BJ (cell line): ENCODE results near the gene CHM. TPM values are rescaled to one million over a fixed set of nuclear protein-coding genes. Genes with fewer than 3 reads are reported as not detected.
"Not testable (repeated sequence)": the region's sequence is repeated elsewhere in the genome, so short reads cannot be mapped to it uniquely, and the experiment has no call there.

Experiments used
- CTCF ChIA-PET: fragments of 350-600 bp; formaldehyde crosslinking; extraction: SDS; loops from one replicate; lab custom pipeline; 2021; ENCODE audit warnings: antibody characterized with exemption, inconsistent platforms; lab: Yijun Ruan, JAX
- POLR2A ChIA-PET: fragments of 300-600 bp; sonication (Branson Sonifier 250); formaldehyde crosslinking; extraction: SDS; loops from one replicate; lab custom pipeline; 2021; ENCODE audit warnings: antibody characterized with exemption; lab: Charles Lee
- DNase-seq: peaks from one replicate; pipeline ENCODE4 v3.0.0-alpha.2; 2011; ENCODE audit warnings: low read depth
- H3K27me3 ChIP-seq: 2 replicates; pipeline ENCODE4 v1.6.0; 2011; ENCODE audit warnings: low read length; ENCODE audit not compliant: control insufficient read depth, insufficient read depth
- H3K36me3 ChIP-seq: 2 replicates; pipeline ENCODE4 v1.5.1; 2011; ENCODE audit warnings: low read length; ENCODE audit not compliant: control insufficient read depth, insufficient read depth
- H3K4me3 ChIP-seq: 2 replicates; pipeline ENCODE4 v1.5.1; 2011; ENCODE audit warnings: low read depth, mild to moderate bottlenecking, control low read depth, low read length
- polyA plus RNA-seq: library from polyadenylated mRNA; depleted of rRNA; stranded (reverse); fragments of >200 nt; gene quantifications from 2 replicates; pipeline ENCODE4 v1.2.3, GENCODE V29; 2011
- TF ChIP-seq, protein P1 (sequence below): IDR thresholded peaks from 2 replicates; pipeline ENCODE4 v1.5.1; 2011; ENCODE audit warnings: low read depth, mild to moderate bottlenecking, control low read depth, inconsistent platforms, low read length, moderate library complexity; ENCODE audit not compliant: insufficient read depth

The CHM gene
- polyA plus RNA-seq, 1 experiment: 8.2 TPM

GRCh38 chrX:85955510-85955909 is 91.8 kb downstream of the CHM start:
- Histone ChIP-seq H3K4me3 (no peak overlapping the region), H3K27me3 (no peaks in the 10 kb centered on the region), H3K36me3 (no peaks in the 10 kb centered on the region)
- DNase-seq: no peak
- POLR2A ChIA-PET: no interaction called here
- CTCF ChIA-PET: no interaction called here
- TF ChIP-seq, protein P1, sequence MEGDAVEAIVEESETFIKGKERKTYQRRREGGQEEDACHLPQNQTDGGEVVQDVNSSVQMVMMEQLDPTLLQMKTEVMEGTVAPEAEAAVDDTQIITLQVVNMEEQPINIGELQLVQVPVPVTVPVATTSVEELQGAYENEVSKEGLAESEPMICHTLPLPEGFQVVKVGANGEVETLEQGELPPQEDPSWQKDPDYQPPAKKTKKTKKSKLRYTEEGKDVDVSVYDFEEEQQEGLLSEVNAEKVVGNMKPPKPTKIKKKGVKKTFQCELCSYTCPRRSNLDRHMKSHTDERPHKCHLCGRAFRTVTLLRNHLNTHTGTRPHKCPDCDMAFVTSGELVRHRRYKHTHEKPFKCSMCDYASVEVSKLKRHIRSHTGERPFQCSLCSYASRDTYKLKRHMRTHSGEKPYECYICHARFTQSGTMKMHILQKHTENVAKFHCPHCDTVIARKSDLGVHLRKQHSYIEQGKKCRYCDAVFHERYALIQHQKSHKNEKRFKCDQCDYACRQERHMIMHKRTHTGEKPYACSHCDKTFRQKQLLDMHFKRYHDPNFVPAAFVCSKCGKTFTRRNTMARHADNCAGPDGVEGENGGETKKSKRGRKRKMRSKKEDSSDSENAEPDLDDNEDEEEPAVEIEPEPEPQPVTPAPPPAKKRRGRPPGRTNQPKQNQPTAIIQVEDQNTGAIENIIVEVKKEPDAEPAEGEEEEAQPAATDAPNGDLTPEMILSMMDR: no peak

- CTCF ChIA-PET, H3K27me3 ChIP-seq, DNase-seq, POLR2A ChIA-PET, H3K36me3 ChIP-seq, H3K4me3 ChIP-seq: not testable (repeated sequence)
Observed at GRCh38 chrX:85944751-85945150, 102.6 kb downstream of the CHM start.

DNA sequence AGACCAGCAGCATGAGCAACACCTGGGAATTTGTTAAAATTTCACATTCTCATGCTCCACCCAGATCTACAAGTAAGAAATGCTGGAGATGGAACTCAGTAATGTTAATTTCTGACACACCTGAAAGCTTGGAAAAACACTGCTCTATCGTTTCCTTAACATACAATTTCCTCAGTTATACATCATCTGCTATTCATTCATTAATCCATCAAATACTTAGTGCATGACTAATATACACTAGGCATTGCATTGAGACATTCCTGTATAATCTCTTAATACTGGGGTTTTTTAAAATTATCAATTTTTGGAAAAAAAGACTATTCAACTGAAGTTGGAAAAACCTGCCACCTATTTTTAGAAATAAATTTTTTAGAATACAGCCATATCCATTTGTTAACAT is 106.1 kb downstream of the CHM start:
- CTCF ChIA-PET: no interaction called here
- POLR2A ChIA-PET: no interaction called here

GRCh38 chrX:85939942-85940341 is 107.4 kb downstream of the CHM start:
- CTCF ChIA-PET, POLR2A ChIA-PET, H3K36me3 ChIP-seq, H3K4me3 ChIP-seq, DNase-seq, H3K27me3 ChIP-seq: not testable (repeated sequence)

More for the DNA sequence above, 106.1 kb downstream of the CHM start:
- H3K27me3 ChIP-seq: no peaks in the 10 kb centered on the region
- peaks cover 2% of the 10 kb centered on the region; the same call in 1 of the 2 replicates for H3K36me3 ChIP-seq
- TF ChIP-seq, protein P1: no peak
- H3K4me3 ChIP-seq: no peak overlapping the region
- DNase-seq: no peak

DNA sequence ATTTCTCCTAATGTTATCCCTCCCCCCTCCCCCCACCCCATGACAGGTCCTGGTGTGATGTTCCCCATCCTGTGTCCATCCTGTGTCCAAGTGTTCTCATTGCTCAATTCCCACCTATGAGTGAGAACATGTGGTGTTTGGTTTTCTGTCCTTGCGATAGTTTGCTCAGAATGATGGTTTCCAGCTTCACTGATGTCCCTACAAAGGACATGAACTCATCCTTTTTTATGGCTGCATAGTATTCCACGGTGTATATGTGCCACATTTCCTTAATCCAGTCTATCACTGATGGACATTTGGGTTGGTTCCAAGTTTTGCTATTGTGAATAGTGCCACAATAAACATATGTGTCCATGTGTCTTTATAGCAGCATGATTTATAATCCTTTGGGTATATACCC is 113.0 kb downstream of the CHM start:
- H3K4me3 ChIP-seq, POLR2A ChIA-PET, H3K27me3 ChIP-seq, H3K36me3 ChIP-seq, CTCF ChIA-PET, DNase-seq: not testable (repeated sequence)

DNA sequence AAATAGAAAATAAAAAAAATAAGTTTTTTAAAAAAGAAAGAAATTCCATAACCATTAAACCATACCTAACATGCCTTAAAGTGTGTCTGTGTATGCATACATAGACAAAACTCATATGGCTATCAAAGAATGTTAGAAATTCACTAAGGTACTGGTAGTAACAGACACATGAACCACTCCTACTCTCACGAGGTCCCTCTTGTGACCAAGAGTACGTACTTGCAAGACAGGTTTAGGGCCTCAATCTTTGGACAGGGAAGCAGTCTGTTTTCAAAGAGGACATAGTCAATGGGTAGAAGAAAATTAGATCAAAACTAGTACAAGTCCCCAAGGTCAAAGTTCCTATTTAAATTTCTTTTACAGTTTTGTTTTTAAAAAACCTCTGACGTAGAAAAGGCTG is 117.3 kb downstream of the CHM start:
- TF ChIP-seq, protein P1: no peak
- H3K36me3 ChIP-seq: no peaks in the 10 kb centered on the region
- CTCF ChIA-PET: no interaction called here
- no peaks in the 10 kb centered on the region for H3K27me3 ChIP-seq
- POLR2A ChIA-PET: no interaction called here
- no peak overlapping the region for H3K4me3 ChIP-seq
- DNase-seq: no peak

DNA sequence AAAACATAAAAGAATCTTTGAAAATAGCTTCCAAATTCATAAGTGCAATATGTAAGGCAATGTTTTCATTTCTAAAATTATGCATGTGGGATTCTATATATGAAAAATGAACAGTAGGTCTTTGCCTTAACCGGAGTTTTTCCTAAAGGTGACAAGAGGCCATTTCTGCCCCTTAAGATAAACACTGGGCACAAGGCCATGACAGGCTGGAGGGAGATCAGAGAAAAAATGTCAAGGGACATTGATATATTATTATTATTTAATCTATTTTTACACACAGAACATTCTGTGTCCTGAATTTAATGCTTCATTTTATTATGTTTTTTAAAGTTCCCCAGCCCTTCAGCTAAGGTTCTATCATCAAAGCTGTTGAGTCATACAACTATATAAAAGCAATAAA is 118.8 kb downstream of the CHM start:
- TF ChIP-seq, protein P1: no peak
- Histone ChIP-seq H3K36me3 (no peaks in the 10 kb centered on the region), H3K4me3 (no peak overlapping the region), H3K27me3 (no peaks in the 10 kb centered on the region)
- ChIA-PET CTCF (interaction anchor here (1.0 kb wide), 1 partner anchor 29 kb away, joined by 3 read pairs; no protein-coding TSS in a partner anchor), POLR2A (no interaction called here)
- no peak for DNase-seq
